Mesothelial cell of epicardium (in vitro differentiated cells): ENCODE measurements around the gene CD47. TPM values are rescaled to one million over a fixed set of nuclear protein-coding genes. Genes with fewer than 3 reads are reported as not detected.

Experiments
- DNase-seq, 2 experiments: peaks; one replicate each; pipeline ENCODE4 v3.0.0; 2021; ENCODE audit warnings: low spot score in 2 of 2; ENCODE audit not compliant: unreplicated experiment in 2 of 2
- H3K27ac Mint-ChIP-seq: 2 replicates; pipeline ENCODE4 v1.8.0; 2021; ENCODE audit warnings: mixed read lengths
- H3K27me3 Mint-ChIP-seq: 2 replicates; pipeline ENCODE4 v1.8.0; 2021; ENCODE audit warnings: low read depth, mixed read lengths
- H3K36me3 Mint-ChIP-seq: 2 replicates; pipeline ENCODE4 v1.8.0; 2021; ENCODE audit warnings: mixed read lengths
- H3K4me1 Mint-ChIP-seq: 2 replicates; pipeline ENCODE4 v1.8.0; 2021; ENCODE audit warnings: mixed read lengths
- H3K4me3 Mint-ChIP-seq: 2 replicates; pipeline ENCODE4 v1.8.0; 2021; ENCODE audit warnings: mild to moderate bottlenecking, moderate library complexity, mixed read lengths
- H3K9me3 Mint-ChIP-seq: 2 replicates; pipeline ENCODE4 v1.8.0; 2021; ENCODE audit warnings: mixed read lengths
- CTCF ChIP-seq: fragments of 200-600 bp; sonication (generic); IDR thresholded peaks from one replicate; pipeline ENCODE4 v1.5.0; 2021; ENCODE audit warnings: antibody characterized with exemption; ENCODE audit not compliant: unreplicated experiment
- total RNA-seq: library from RNA; stranded (reverse); gene quantifications from 3 replicates; pipeline ENCODE4 v1.2.1, GENCODE V29; 2021

The CD47 gene
- total RNA-seq, 1 donor from 2014 or later, result 174 TPM

GRCh38 chr3:108013141-108014055 is 77.4 kb downstream of the CD47 start:
- DNase-seq, result no peak
- Mint-ChIP-seq H3K4me3 (no peak overlapping the region), H3K36me3 (no peaks in the 10 kb centered on the region), H3K4me1 (peaks cover 16% of the 10 kb centered on the region), H3K27me3 (no peaks in the 10 kb centered on the region), H3K9me3 (no peaks in the 10 kb centered on the region), H3K27ac (no peak overlapping the region)
- no peak for TF ChIP-seq CTCF

GRCh38 chr3:108012304-108012703 is 78.5 kb downstream of the CD47 start:
- no peak overlapping the region for H3K27ac Mint-ChIP-seq
- TF ChIP-seq CTCF, result no peak
- DNase-seq, result no peak
- no peak overlapping the region for H3K4me3 Mint-ChIP-seq
- H3K9me3 Mint-ChIP-seq, result no peaks in the 10 kb centered on the region
- H3K27me3 Mint-ChIP-seq, result no peaks in the 10 kb centered on the region
- H3K4me1 Mint-ChIP-seq, result peaks cover 16% of the 10 kb centered on the region
- H3K36me3 Mint-ChIP-seq, result no peaks in the 10 kb centered on the region

GRCh38 chr3:108011616-108012015 is 79.2 kb downstream of the CD47 start:
- no peak for DNase-seq
- Mint-ChIP-seq H3K9me3 (no peaks in the 10 kb centered on the region), H3K4me3 (no peak overlapping the region), H3K27me3 (no peaks in the 10 kb centered on the region), H3K27ac (no peak overlapping the region), H3K4me1 (peaks cover 18% of the 10 kb centered on the region), H3K36me3 (no peaks in the 10 kb centered on the region)
- no peak for TF ChIP-seq CTCF

- no peak overlapping the region for H3K4me3 Mint-ChIP-seq
- no peaks in the 10 kb centered on the region for H3K27me3 Mint-ChIP-seq
- no peak overlapping the region for H3K27ac Mint-ChIP-seq
- no peaks in the 10 kb centered on the region for H3K36me3 Mint-ChIP-seq
- peaks cover 27% of the 10 kb centered on the region for H3K4me1 Mint-ChIP-seq
- no peak for TF ChIP-seq CTCF
- no peak for DNase-seq
- H3K9me3 Mint-ChIP-seq, result no peaks in the 10 kb centered on the region
Observed at GRCh38 chr3:108008931-108009639, 81.7 kb downstream of the CD47 start.

GRCh38 chr3:108008106-108008505 is 82.7 kb downstream of the CD47 start:
- DNase-seq, result no peak
- H3K4me3 Mint-ChIP-seq, result no peak overlapping the region
- H3K27ac Mint-ChIP-seq, result no peak overlapping the region
- H3K36me3 Mint-ChIP-seq, result no peaks in the 10 kb centered on the region
- H3K27me3 Mint-ChIP-seq, result no peaks in the 10 kb centered on the region
- H3K4me1 Mint-ChIP-seq, result peaks cover 27% of the 10 kb centered on the region
- no peaks in the 10 kb centered on the region for H3K9me3 Mint-ChIP-seq
- no peak for TF ChIP-seq CTCF
